GM18858 (cell line): Measurements from ENCODE around the gene NAB1.

Experiments used
- ATAC-seq: cut with Tn5 transposase; IDR thresholded peaks from one replicate; pipeline ENCODE4 v1.9.1; 2021; ENCODE audit not compliant: unreplicated experiment

The NAB1 gene

DNA sequence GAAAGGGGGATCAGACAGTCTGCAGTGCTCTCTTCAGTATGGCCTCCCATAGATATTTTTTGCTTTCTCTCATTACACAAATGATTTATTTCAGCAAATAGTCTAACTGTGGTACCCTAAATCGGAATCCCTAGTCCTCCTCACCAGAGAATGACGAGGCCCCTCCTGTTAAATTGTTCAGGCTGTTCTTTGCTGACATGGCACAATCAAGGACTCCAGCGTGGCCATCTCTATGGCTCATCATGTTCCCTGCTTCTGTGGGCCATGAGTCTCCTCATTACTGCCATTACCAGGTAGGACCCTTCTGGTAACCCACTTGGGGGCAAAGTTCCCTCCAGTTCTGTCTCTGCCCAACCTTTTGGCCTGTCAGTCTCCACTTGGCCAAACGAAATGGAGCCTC, 62.2 kb downstream of the NAB1 start:
- ATAC-seq, result no peak

- no peak for ATAC-seq
Observed at GRCh38 chr2:190713471-190713870, 64.6 kb downstream of the NAB1 start.

GRCh38 chr2:190714958-190715357, 66.1 kb downstream of the NAB1 start:
- no peak for ATAC-seq

GRCh38 chr2:190716176-190716807, 67.4 kb downstream of the NAB1 start:
- ATAC-seq, result no peak

DNA sequence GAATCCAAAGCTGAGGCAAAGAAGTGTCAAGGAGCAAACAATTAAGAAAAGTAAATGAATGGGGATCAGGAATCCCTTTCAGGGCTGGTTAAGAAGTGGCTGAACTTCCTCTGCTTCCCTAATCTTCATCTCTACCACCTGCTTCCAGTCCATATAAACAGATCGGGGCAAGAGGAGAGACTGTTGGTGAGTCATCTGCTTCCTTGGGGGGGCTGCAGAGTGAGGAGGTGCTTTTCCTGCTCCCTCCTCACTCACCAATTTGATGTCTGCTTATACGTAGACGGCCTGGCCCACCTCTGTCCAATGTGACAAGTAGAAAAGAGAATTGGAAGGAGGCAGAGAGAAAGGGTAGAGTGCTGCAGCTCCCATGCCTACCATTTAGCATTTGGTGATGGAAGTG, 68.4 kb downstream of the NAB1 start:
- no peak for ATAC-seq

DNA sequence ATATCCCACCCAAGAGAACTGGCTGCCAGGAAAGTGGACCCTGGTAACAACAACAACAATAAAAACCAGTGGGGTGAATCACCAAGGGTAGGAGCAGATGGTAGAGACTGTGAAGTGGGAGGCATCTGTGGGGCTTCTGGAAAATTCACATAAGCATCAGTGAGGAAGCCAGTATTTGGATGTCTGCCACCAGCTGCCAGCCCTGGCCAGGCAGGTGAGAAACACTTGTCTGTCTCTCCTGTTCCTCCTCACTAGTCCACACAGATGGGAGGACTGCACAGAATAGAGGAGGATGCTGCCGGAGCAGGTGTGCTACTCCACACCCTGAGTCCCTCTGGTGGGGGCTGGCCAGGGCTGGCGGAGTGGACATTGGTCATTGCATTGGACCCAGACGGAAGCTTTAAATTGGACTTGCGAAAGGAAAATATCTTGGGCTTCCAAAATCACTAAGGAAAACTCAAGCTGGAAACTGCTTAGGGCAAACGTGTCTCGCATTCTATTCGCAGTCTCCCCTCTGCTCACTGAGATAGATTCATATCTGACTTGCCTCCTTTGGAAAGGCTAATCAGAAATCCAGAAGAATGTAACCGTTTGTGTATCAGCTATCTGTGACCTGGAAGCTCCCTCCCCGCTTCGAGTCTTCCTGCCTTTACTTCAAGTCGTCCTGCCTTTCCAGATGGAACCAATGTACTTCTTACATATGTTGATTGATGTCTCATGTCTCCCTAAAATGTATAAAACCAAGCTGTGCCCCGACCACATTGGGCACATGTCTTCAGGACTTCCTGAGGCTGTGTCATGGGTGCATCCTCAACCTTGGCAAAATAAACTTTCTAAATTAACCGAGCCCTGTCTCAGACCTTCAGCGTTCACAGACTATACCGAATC, 69.1 kb downstream of the NAB1 start:
- ATAC-seq, result no peak

DNA sequence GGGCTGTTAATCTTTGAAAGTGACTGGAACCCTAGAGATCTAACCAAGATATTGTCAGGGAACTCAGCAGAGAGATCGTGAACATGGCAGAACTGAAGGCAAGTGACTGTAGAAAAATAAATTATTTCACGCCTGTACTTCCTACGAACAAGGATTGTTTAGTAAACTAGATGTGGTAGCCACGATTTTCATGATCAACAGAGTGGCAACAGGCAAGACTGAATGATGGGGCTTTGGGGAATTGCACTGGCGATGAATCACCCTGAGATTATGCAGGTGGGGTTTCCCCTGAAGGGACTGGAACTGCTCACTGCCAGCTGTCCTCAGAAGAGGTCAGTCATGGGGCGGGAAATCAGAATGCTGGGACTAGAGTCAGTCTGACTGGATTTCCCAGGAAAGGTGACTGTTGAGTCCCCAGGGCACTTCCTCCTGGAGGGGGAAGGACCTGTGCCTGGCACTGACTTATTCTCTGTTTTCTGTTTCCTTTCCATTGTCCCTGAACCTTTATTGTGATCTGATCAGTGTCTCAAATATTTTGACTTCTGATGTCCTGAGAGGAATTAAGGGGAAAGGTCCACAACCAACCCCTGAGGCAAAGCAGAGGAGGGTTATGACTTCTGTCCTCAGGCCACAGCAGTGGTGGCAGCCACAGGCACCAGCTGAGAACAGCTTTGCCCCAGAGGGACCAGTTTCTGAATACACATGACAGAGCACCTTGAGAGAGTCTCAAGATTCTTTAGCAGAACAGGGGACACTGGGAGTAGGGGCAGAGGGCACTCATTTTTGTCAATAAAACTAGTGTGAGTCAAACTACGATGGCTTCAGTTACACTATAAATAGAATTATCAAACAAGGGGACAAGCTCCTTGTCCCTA, 70.0 kb downstream of the NAB1 start:
- ATAC-seq, result peak; percentile 53

- ATAC-seq, result no peak
Observed at GRCh38 chr2:190720276-190720675, 71.4 kb downstream of the NAB1 start.

DNA sequence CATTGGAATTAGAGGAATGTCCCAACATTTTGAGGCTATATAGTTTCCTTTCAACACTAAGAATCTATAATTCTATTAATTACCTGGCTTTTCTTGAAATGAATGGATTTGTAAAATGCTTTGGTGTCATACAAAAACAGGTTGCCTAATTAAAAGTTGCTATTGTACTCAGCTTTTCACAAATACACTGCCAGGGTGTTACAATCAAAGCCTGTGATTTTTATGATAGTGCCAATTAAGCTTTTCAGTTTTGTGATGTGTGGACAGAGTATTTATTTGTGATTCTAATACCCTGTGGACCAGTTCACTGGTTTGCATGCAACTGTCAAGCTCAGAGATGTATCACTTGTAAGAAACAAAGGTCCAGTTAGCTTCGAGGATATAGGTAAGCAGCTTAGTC, 71.8 kb downstream of the NAB1 start:
- ATAC-seq, result no peak

DNA sequence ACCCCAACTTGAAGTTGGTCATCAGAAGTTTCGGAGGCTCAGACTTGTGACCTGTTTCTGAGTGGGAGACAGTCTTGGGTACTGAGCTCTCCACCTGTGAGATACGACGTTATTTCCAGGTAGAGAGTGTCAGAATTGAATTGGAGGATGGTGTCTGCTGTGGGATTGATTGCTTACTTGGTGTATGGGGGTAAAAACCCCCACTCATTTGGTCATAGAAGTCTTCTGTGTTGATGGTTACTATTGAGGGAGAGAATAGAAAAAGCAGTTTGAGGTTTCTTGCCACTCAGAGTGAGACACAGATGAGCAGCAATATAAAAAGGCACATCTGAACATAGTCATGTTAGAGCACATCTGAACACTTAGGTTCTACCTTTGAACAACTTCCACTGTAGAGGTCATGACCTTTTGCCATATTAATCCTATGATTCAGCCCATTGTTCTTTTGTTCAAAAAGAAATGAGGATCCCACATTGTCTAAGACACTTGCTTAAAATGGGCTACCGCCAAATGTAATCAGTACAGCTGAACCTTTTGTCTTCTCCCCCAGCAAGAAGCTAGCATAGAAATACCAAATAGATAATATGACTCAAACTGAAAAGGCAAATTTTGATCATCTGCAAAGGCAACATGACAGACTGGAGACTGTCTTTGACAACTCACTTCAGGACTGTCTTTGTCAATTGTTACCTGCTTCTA, 73.3 kb downstream of the NAB1 start:
- ATAC-seq, result peak; percentile 63

- ATAC-seq, result no peak
Observed at GRCh38 chr2:190722835-190723234, 74.0 kb downstream of the NAB1 start.

DNA sequence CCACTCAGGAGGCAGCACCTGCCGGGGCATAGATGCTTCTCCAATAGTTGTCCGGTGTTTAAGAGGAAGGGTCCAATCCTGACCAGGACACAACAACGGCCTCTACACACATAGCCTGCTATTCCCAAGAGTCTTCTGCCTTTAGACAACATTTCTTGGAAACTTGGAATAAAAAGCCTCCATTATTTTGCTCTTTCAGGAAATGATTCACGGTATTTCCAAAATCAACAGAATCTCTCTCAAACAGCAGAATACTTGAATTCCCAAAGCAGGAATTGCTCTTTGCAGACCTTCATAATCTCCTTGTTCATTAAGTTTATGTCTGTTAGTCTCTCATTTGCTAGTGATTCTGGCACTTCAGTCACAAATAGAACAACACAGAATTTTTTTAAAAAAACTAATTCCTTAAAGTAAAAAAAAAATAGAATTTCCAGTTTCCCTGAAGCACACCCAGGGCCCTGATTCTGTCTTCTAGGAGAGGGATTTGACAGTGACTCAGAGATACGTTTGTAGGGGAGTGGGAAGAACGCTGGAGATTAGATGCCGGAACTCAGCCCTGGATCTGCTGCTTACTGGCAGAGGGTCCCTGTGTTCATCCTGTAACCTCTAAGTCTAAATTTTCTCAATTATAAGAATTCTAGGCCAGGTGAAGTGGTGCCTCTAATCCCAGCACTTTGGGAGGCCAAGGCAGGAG, 74.7 kb downstream of the NAB1 start:
- ATAC-seq, result no peak

DNA sequence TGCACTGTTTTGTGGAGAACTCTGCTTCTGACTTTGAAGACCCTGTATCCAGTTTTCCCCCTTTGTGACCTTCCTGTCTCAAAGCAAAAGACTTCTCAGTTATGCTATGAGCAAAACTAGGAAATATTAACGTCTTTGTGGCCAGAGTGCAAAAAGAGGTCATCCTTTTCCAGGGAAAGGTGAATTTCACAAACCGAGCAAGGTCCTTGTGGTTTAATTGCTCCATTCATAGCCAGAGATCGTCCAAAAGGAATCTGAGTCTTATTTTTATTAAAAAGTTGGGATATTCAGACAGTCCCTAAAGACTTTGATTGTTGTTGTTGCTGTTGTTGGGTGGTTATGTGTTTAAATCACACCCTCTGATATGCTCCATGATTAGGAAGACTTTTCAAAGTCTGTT, 77.4 kb downstream of the NAB1 start:
- no peak for ATAC-seq

DNA sequence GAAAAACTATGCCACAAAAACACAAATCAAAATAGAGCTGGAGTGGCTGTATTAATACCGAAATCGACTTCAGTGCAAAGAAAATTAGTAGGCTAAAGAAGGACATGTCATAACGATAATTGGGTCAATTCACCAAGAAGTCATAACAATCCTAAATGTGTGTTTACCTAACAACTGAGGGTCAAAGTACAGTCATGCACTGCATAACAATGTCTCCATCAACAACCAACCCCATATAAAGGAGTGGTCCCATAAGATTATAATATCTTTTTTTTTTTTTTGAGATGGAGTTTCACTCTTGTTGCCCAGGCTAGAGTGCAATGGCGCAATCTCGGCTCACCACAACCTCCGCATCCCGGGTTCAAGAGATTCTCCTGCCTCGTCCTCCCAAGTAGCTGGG, 87.5 kb downstream of the NAB1 start:
- ATAC-seq, result no peak

- ATAC-seq, result no peak
Observed at GRCh38 chr2:190740449-190740848, 91.6 kb downstream of the NAB1 start.
